Heart left ventricle (tissue), 13 donors: ENCODE results near the gene ASCL2.

ENCODE experiments used
- POLR2A ChIP-seq, 2 donors: fragments of 450-650 bp; IDR thresholded peaks; one replicate each; pipeline ENCODE4 v1.6.1; 2017; ENCODE audit warnings: antibody characterized with exemption in 2 of 2, mild to moderate bottlenecking in 2 of 2, moderate library complexity in 2 of 2
- TF ChIP-seq, protein P1 (sequence below), 12 donors: fragments of 200-600 bp; sonication (generic) in 4 of 12; IDR thresholded peaks; one replicate each; pipeline versions ENCODE4 v1.5.0 to v1.8.0; 2018 to 2022; ENCODE audit warnings: antibody characterized with exemption in 12 of 12, mild to moderate bottlenecking in 5 of 12
- donor health status: ischemic (EF 13 %, LVEDD 7.1; RV severe dilation, severe dysfunction).
- donor health status: DM: no; HTN: yes; CAD: no.
- donor health status: DM: no; HTN: no; CAD: no.
- donor health status: ischemic (EF 25% LVEDD 6.9; RV normal size, moderate dysfunction).
- donor health status: ischemic (EF 25% LVEDD 5.7; RV mildly dilated, moderate dysfunction).
- donor health status: ischemic (EF 35%, LVEDD 5.7; RV mildly dilated, moderate dysfunction).
- donor health status: nonischemic (EF 11% LVEDD 7.7; RV severe dilation, severe dysfunction).
- donor health status: DM: yes; HTN: yes; CAD: no.
- donor health status: PGD.
- donor health status: ischemic (EF 29% LVEDD 5.4; RV normal size, mild dysfunction).
- donor health status: nonischemic (EF 23%, LVEDD 6.1; RV moderate dilation, normal function).

DNA sequence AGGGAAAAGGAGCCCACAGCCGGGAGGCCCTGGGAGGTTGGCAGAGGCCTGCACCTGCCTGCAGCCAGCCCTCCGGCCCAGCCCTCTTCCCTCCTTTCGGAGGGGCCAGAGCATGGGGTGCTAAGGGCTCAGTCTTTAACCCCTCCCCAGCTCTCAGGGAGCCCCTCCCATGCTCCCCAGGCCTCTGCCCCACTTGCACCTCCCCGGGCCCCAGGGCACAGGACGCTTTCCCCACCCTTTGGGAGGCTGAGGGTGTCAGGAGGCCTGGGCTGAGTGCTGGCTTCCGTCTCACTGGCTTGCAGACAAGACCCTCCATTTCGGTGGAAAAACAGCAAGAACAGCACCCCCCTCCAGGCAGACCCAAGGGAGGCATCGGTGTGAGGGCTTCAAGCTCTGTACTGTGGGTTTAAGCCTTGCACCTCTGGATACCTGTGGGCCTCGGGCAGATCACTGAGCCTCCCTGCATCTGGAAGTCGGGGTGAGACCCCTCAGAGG is 7.3 kb downstream of the ASCL2 start:
- TF ChIP-seq POLR2A (IDR thresholded peaks at IDR 0.05) = no peak
- TF ChIP-seq, protein P1, sequence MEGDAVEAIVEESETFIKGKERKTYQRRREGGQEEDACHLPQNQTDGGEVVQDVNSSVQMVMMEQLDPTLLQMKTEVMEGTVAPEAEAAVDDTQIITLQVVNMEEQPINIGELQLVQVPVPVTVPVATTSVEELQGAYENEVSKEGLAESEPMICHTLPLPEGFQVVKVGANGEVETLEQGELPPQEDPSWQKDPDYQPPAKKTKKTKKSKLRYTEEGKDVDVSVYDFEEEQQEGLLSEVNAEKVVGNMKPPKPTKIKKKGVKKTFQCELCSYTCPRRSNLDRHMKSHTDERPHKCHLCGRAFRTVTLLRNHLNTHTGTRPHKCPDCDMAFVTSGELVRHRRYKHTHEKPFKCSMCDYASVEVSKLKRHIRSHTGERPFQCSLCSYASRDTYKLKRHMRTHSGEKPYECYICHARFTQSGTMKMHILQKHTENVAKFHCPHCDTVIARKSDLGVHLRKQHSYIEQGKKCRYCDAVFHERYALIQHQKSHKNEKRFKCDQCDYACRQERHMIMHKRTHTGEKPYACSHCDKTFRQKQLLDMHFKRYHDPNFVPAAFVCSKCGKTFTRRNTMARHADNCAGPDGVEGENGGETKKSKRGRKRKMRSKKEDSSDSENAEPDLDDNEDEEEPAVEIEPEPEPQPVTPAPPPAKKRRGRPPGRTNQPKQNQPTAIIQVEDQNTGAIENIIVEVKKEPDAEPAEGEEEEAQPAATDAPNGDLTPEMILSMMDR (IDR thresholded peaks at IDR 0.05) = no peak
